ENCODE data around the gene PAEP.
"Not testable (repeated sequence)": the region's sequence is repeated elsewhere in the genome, so short reads cannot be mapped to it uniquely, and the experiment has no call there.

Gene PAEP

DNA sequence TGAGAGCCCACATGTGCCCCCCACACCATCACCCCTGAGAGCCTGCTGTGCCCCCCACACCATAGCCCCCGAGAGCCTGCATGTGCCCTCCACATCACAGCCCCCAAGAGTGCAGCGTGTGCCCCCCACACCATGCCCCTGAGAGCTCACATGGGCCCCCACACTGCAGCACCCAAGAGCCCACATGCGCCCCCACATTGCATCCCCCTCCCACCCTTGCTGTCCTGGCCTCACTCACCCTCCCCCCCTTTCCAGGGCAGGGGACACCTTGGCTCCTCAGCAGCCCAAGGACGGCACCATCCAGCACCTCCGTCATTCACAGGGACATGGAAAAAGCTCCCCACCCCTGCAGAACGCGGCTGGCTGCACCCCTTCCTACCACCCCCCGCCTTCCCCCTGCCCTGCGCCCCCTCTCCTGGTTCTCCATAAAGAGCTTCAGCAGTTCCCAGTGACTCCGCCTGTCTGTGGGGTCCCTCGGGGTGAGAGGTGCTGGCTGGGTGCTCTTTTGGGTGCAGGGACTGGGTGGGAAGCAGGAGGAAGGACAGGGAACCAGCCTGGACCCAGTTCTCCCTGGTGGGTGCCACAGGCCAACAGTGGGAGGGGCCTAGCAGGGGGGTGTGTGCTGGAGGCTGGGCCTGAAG lies 35.3 kb upstream of the PAEP start:
- no peak for DNase-seq

GRCh38 chr9:135526730-135527571 lies 34.6 kb upstream of the PAEP start:
- DNase-seq: no peak

DNA sequence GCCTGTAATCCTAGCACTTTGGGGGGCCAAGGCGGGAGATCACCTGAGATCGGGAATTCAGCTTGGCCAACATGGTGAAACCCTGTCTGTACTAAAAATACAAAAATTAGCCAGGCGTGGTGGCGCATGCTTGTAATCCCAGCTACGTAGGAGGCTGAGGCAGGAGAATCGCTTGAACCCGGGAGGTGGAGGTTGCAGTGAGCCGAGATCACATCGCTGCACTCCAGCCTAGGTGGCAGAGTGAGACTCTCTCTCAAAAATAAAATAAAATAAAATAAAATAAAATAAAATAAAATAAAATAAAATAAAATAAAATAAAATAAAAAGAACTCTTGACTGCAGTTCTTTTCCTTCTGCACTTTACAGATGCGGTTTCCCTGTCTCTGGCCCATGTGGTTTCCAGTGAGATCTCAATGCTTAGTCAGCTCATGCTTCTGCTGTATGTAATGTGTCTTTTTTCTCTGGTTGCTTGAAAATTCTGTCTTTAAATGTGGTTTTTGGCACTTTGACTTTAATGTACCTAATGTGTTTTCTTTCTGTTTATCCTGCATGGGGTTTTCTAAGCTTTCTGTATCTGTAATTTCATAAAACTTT lies 32.6 kb upstream of the PAEP start:
- not testable (repeated sequence) for DNase-seq

DNA sequence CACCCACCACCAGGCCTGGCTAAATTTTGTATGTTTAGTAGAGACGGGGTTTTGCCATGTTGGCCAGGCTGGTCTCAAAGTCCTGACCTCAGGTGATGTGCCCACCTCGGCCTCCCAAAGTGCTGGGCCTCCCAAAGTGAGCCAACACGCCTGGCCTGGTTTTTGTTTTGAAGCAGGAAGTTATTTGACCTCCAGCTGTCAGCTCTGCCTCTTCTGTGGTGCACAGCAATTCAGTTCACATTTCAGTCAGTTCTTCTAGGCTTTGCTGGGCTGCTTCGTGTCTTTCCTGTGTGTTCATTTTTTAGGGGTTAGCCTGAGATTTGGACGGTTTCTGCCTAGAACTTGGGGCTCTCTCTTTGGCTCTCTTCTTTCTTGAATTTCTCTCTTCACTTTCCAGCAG lies 31.4 kb upstream of the PAEP start:
- DNase-seq: no peak

DNA sequence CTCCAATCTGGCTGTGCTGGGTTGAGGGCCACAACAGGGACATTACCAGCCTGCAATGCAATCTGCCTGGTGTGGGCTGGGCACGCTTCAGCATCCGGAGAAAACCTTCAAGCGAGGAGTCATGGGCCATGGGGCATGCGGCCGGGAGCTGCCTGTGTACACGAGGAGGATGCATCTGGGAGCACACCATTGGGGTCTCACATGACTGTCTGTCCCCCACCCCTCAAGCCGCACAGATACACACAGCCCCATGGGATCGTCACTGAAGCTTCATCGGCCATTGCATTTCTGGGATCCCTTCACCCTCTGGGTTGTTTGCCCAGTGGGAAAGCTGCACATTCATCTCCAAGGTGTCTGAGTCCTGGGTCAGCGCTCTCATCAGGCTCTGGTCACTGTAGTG lies 30.5 kb upstream of the PAEP start:
- DNase-seq: no peak

DNA sequence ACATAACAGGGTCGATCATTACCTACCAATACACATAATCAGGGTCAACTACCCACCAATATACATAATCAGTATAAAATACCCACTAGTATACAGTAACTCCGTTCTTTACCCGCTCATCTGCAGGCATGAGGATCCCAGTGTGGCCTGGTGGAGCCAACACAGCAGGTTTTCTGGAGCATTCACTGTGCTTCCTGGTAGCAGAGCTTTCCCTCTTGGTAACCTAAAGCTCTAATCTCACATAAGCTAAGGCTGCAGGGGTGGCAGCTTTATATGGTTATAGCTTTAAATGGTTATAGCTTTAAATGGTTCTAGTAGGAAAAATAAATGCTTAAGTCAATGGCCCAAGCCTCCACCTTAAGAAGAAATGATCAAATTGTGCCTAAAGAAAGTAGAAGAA lies 28.4 kb upstream of the PAEP start:
- no peak for DNase-seq

GRCh38 chr9:135533674-135534073 lies 27.9 kb upstream of the PAEP start:
- DNase-seq: no peak

- DNase-seq: not testable (repeated sequence)
Measured at GRCh38 chr9:135534192-135534711, 27.3 kb upstream of the PAEP start.

GRCh38 chr9:135534826-135535225 lies 26.7 kb upstream of the PAEP start:
- not testable (repeated sequence) for DNase-seq

DNA sequence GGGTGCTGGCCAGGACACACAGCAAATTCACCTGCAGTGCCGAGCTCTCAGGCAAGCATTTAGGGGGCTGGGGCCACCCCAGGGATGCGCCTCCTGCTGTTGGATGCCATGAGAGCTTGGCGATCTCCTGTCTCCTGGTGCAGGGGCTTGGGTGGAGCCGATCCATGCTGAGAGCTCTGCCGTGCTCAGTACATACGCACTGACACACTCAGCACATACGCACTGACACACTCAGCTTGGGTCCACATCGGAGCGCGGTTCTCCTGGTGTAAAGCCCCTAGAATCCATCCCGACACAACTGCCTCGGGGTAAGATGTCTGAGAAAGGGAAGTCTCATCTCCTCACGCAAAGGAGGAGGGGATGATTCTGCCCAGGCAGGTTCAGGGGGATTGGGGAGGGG lies 25.9 kb upstream of the PAEP start:
- not testable (repeated sequence) for DNase-seq

GRCh38 chr9:135536216-135536615 lies 25.3 kb upstream of the PAEP start:
- DNase-seq: no peak

DNA sequence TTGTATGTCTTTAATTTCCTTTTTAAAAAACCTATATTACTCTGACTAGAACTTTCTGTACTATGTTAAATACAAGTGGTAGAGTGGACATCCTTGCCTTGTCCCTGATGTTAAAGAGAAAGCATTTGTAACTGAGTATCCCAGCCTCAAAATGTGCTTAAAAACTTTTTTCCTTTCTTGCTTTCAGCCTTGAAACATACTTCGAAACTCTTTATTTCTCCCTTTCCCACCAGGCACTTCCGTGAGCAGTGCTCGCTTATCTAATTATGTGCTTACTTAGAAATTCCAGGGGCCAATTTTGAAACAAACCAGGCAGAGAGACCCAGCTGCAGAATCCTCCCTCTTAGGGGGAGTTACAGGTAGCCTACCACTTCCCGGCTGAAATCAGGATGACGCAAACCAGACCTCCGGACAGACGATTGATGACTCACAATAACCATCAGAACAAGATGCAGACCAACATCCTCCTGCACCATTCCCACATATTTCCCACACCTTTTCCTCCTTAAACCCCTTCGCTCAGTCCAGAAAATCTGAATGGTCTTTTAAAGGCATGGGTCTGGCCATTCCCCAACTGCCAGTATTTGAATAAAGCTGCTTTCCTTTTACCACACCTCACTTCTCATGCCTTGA lies 18.2 kb upstream of the PAEP start:
- not testable (repeated sequence) for DNase-seq

DNA sequence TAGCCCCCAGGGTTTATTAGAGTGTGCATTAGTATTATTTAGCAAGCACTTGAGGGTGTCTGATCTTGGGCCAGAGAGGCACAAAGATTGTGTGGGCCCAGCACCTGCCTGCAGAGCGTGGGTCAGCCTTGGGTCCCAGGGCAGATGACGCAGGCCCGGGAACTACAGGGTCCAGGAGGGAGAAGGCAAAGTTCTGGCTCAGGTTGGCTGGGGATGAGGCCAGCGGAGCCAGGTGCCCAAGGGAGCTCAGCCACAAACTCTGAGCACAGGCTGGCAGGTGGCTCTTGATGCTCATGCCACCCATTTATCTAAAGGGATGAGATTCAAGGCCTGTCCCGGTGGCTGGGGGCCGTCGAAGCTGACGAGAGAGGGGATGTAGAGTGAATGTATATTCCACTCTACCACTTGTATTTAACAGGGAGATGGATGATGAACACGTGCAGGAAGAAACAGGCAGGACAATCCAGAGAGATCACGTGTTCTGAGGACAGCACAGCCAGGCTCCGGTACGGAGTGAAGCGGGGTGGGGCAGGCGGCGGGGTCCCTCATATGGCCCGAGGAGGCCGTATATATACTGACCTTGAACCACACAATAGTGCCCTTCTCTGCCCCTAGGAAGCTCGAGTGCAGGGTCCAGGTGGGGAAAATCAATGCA lies 16.4 kb upstream of the PAEP start:
- no peak for DNase-seq

DNA sequence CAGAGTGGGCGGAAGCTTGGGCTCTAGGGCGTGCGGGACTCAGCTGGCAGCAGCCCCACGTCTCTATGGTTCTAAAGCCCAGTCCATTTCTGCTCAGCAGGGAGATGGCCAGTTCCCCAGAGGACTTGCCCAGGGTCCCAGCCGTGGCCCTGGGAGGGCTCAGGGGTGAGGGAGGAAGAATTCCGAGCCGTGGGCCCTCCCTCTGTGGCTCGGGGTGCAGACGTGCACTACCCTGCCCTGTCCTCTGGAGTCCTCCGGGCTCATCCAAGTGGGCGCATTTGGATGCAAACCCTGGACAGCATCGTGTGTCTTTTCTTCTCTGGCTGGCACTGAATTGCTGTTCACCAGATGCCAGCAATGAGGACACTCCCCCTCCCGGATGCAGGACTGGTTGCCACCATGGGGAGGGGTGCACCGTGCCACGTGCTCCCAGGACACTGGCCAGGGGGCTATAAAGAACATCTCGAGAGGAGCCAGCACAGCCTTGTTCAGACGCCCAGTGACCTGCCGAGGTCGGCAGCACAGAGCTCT lies 15.8 kb upstream of the PAEP start, which contains the start of gene OBP2A:
Gene OBP2A, plus strand, starts transcription at position 481 of the 531 bp plus-strand sequence. CDS start 55 bp downstream, outside the sequence.
- DNase-seq: not testable (repeated sequence)

DNA sequence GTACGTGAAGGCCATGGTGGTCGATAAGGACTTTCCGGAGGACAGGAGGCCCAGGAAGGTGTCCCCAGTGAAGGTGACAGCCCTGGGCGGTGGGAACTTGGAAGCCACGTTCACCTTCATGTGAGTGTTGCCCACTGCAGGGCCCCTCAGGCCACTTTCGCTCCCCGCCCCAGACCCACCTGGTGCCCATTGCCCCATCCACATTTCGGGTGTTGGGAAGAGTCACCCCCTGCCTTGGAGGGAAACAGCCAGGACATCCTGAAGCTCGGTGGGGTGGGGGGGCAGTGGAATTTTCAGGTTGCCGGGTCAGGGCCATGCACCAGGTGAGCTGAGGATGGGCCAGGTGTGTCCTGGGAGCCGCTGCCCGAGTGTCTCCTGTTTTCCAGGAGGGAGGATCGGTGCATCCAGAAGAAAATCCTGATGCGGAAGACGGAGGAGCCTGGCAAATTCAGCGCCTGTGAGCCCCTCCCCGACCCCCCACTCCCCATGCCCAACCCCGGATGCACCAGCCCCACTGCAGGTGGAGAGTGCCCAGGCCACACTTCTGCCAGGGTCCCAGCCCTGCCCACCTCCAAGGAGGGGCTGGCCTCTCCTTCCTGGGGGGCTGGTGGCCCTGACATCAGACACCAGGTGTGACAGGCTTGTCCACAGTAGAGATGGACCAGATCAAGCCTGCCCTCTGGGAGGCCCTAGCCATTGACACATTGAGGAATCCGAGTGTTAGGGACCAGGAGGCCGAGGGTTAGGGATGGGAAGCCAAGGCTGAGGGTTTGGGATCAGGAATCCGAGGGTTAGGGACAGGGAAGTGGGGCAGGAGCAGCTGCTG lies 14.6 kb upstream of the PAEP start:
- DNase-seq: not testable (repeated sequence)

- no peak for DNase-seq
Measured at GRCh38 chr9:135547756-135548736, 13.5 kb upstream of the PAEP start.

- DNase-seq: not testable (repeated sequence)
Measured at GRCh38 chr9:135549478-135550343, 11.8 kb upstream of the PAEP start.

- DNase-seq: no peak
Measured at GRCh38 chr9:135550344-135550918, 11.1 kb upstream of the PAEP start.

- no peak for DNase-seq
Measured at GRCh38 chr9:135551031-135551430, 10.5 kb upstream of the PAEP start.
